ENCODE results near the gene ZNF730.
"Not testable (repeated sequence)": the region's sequence is repeated elsewhere in the genome, so short reads cannot be mapped to it uniquely, and the experiment has no call there.

ZNF730 gene

GRCh38 chr19:23145617-23146415, 29.0 kb downstream of the ZNF730 start:
- Mint-ChIP-seq H3K4me3 (no peak overlapping the region), H3K36me3 (peaks cover 29 to 37% of the 10 kb centered on the region in 2 donors), H3K4me1 (no peaks in the 10 kb centered on the region), H3K27me3 (no peaks in the 10 kb centered on the region), H3K9me3 (peaks cover 18 to 25% of the 10 kb centered on the region in 2 donors), H3K27ac (no peak overlapping the region)
- ATAC-seq (replicated peaks) = no peak
- no peak for DNase-seq

- Mint-ChIP-seq H3K36me3 (peaks cover 0 to 2% of the 10 kb centered on the region in 2 donors), H3K27me3 (no peaks in the 10 kb centered on the region), H3K27ac (no peak overlapping the region), H3K4me3 (no peak overlapping the region), H3K4me1 (no peaks in the 10 kb centered on the region), H3K9me3 (peaks cover 16 to 22% of the 10 kb centered on the region in 2 donors)
- ATAC-seq (replicated peaks) (no peak), DNase-seq (no peak)
Measured at GRCh38 chr19:23160766-23161165, 43.9 kb downstream of the ZNF730 start.

- H3K36me3 Mint-ChIP-seq; H3K4me1 Mint-ChIP-seq; ATAC-seq (replicated peaks); H3K9me3 Mint-ChIP-seq; H3K27me3 Mint-ChIP-seq; H3K4me3 Mint-ChIP-seq; DNase-seq; H3K27ac Mint-ChIP-seq: not testable (repeated sequence)
Measured at GRCh38 chr19:23168286-23168685, 51.5 kb downstream of the ZNF730 start.

DNA sequence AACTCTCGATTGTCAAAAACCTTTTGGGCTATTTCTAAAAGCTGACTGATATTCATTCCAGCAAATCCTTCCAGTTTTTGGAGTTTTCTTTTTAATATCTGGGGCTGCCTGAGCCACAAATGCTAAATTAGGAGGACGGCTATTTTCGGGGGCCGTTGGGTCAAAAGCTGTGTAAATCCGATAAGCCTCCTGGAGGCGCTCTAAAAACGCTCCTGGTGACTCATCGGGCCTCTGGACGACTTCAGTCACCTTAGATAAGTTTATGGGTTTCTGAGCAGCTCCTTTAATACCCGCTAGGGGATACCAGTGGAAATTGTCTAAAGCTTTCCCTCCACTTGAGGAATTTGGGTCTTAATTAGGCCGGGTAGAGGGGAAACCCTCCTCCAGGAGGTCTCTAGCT, 66.4 kb downstream of the ZNF730 start:
- ATAC-seq (replicated peaks) (no peak), DNase-seq (no peak)
- H3K4me3 Mint-ChIP-seq = no peak overlapping the region
- H3K27ac Mint-ChIP-seq = no peak overlapping the region
- H3K27me3 Mint-ChIP-seq = no peaks in the 10 kb centered on the region
- H3K9me3 Mint-ChIP-seq = peaks cover 11 to 16% of the 10 kb centered on the region in 2 donors
- H3K36me3 Mint-ChIP-seq = no peaks in the 10 kb centered on the region
- H3K4me1 Mint-ChIP-seq = no peaks in the 10 kb centered on the region

DNA sequence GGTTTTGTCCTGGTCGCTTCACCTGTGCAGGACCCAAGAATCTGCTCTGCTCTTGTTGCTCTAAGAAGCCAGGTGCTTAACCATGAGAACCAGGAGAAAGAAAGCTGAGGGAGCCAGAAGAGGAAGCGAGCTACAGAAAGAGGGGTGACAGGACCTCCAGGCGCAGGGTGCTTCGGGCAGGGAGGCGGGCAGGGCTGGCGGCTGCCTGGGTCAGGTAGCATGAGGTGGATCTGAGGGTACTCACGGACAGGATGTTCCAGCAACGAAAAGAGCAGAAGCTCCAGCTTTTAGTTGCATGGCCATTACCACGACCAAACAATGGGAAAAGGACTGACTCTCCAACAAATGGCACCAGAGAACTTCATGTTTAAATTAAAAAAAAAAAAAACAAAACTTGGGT, 73.5 kb downstream of the ZNF730 start:
- Mint-ChIP-seq H3K4me3 (no peak overlapping the region), H3K4me1 (no peaks in the 10 kb centered on the region), H3K27me3 (no peaks in the 10 kb centered on the region), H3K36me3 (no peaks in the 10 kb centered on the region), H3K27ac (no peak overlapping the region), H3K9me3 (peaks cover 0 to 6% of the 10 kb centered on the region in 2 donors)
- DNase-seq (no peak), ATAC-seq (replicated peaks) (no peak)
